ENCODE measurements around the gene SLC25A1. TPM values are rescaled to one million over a fixed set of nuclear protein-coding genes. Genes with fewer than 3 reads are reported as not detected.

The SLC25A1 gene
- total RNA-seq, 3 donors from 2014 or later: 88.3 to 165 (median 135) TPM

- no peak for ATAC-seq
- Histone ChIP-seq H3K9me3 (no peaks in the 10 kb centered on the region), H3K4me3 (no peak overlapping the region), H3K4me1 (ENCODE audit: low read depth) (no peaks in the 10 kb centered on the region), H3K36me3 (ENCODE audit: low read depth) (no peaks in the 10 kb centered on the region)
- TF ChIP-seq, protein P1, sequence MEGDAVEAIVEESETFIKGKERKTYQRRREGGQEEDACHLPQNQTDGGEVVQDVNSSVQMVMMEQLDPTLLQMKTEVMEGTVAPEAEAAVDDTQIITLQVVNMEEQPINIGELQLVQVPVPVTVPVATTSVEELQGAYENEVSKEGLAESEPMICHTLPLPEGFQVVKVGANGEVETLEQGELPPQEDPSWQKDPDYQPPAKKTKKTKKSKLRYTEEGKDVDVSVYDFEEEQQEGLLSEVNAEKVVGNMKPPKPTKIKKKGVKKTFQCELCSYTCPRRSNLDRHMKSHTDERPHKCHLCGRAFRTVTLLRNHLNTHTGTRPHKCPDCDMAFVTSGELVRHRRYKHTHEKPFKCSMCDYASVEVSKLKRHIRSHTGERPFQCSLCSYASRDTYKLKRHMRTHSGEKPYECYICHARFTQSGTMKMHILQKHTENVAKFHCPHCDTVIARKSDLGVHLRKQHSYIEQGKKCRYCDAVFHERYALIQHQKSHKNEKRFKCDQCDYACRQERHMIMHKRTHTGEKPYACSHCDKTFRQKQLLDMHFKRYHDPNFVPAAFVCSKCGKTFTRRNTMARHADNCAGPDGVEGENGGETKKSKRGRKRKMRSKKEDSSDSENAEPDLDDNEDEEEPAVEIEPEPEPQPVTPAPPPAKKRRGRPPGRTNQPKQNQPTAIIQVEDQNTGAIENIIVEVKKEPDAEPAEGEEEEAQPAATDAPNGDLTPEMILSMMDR (IDR thresholded peaks at IDR 0.05): no peak
- DNase-seq: no peak
- intact Hi-C loops (cut with DNase I, micrococcal nuclease): no loop called here
These were observed 16.4 kb upstream of the SLC25A1 start for GRCh38 chr22:19194766-19195536.

DNA sequence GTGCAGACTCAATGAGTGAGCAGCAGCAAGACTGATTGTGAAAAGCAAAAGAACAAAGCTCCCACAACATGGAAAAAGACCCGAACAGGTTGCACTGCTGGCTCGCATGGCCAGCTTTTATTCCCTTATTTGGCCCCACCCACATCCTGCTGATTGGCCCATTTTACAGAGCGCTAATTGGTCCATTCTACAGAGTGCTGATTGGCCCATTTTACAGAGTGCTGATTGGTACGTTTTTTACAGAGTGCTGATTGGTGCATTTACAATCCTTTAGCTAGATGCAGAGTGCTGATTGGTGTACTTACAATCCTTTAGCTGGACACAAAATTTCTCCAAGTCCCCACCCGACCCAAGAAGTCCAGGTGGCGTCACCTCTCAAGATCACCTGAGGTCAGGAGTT is 15.3 kb upstream of the SLC25A1 start:
- no peaks in the 10 kb centered on the region for H3K9me3 ChIP-seq
- ATAC-seq (no peak), DNase-seq (no peak)
- H3K4me3 ChIP-seq: no peak overlapping the region
- no peaks in the 10 kb centered on the region for H3K36me3 ChIP-seq (ENCODE audit: low read depth)
- H3K4me1 ChIP-seq (ENCODE audit: low read depth): no peaks in the 10 kb centered on the region
- TF ChIP-seq, protein P1 (IDR thresholded peaks at IDR 0.05): no peak
- intact Hi-C loops (cut with DNase I, micrococcal nuclease): no loop called here

- Histone ChIP-seq H3K4me1 (ENCODE audit: low read depth) (no peaks in the 10 kb centered on the region), H3K4me3 (no peak overlapping the region), H3K9me3 (no peaks in the 10 kb centered on the region), H3K36me3 (ENCODE audit: low read depth) (no peaks in the 10 kb centered on the region)
- ATAC-seq (no peak), DNase-seq (no peak)
- TF ChIP-seq, protein P1 (IDR thresholded peaks at IDR 0.05): no peak
- intact Hi-C loops (cut with DNase I, micrococcal nuclease): no loop called here
These were observed 9.4 kb upstream of the SLC25A1 start for GRCh38 chr22:19187716-19188563.

GRCh38 chr22:19184276-19184997 is 5.9 kb upstream of the SLC25A1 start:
- DNase-seq (no peak), ATAC-seq (no peak)
- H3K36me3 ChIP-seq (ENCODE audit: low read depth): no peaks in the 10 kb centered on the region
- peaks cover 5% of the 10 kb centered on the region for H3K4me1 ChIP-seq (ENCODE audit: low read depth)
- TF ChIP-seq, protein P1 (IDR thresholded peaks at IDR 0.05): no peak
- H3K4me3 ChIP-seq: no peak overlapping the region
- intact Hi-C loops (cut with DNase I, micrococcal nuclease): no loop called here
- H3K9me3 ChIP-seq: no peaks in the 10 kb centered on the region

- intact Hi-C loops (cut with DNase I, micrococcal nuclease): no loop called here
- no peaks in the 10 kb centered on the region for H3K36me3 ChIP-seq (ENCODE audit: low read depth)
These were observed 4.7 kb upstream of the SLC25A1 start for GRCh38 chr22:19183216-19183615.

More at GRCh38 chr22:19183216-19183615, 4.7 kb upstream of the SLC25A1 start:
- Histone ChIP-seq H3K4me3 (no peak overlapping the region), H3K9me3 (no peaks in the 10 kb centered on the region), H3K4me1 (ENCODE audit: low read depth) (peaks cover 5% of the 10 kb centered on the region)
- no peak for ATAC-seq
- DNase-seq: no peak
- TF ChIP-seq, protein P1 (IDR thresholded peaks at IDR 0.05): no peak

Data from mucosa of descending colon (tissue), 3 donors.